Stomach (tissue), 4 donors: ENCODE results near the gene FUT2.

Experiments used
- CTCF ChIP-seq, 7 experiments: fragments of 450-650 bp in 4 of 7; fragments of 200-600 bp in 3 of 7; sonication (generic) in 3 of 7; IDR thresholded peaks; one replicate each; pipeline ENCODE4 v1.5.1; 2016 to 2019; ENCODE audit warnings: antibody characterized with exemption in 7 of 7, control low read depth in 2 of 7, mild to moderate bottlenecking in 1 of 7
- EP300 ChIP-seq: sonication (generic); formaldehyde crosslinking; IDR thresholded peaks from one replicate; pipeline ENCODE4 v1.6.1; 2017; ENCODE audit warnings: antibody characterized with exemption
- POLR2A ChIP-seq, 4 donors: fragments of 450-650 bp; IDR thresholded peaks; one replicate each; pipeline ENCODE4 v1.6.1; 2016; ENCODE audit warnings: antibody characterized with exemption in 4 of 4, control low read depth in 2 of 4, mild to moderate bottlenecking in 1 of 4, moderate library complexity in 1 of 4
- POLR2AphosphoS5 ChIP-seq, 3 donors: sonication (generic); formaldehyde crosslinking; IDR thresholded peaks; one replicate each; pipeline ENCODE4 v1.6.1; 2016; ENCODE audit warnings: antibody characterized with exemption in 3 of 3

GRCh38 chr19:48720251-48720612, 24.5 kb downstream of the FUT2 start:
- TF ChIP-seq CTCF (IDR thresholded peaks at IDR 0.05) (no peak), POLR2AphosphoS5 (IDR thresholded peaks at IDR 0.05) (no peak), POLR2A (IDR thresholded peaks at IDR 0.05) (no peak), EP300 (no peak)
